C4-2B (cell line): ENCODE results near the gene HMGN1.

ENCODE experiments used
- H3K27ac ChIP-seq: fragments of 450-650 bp; 2 replicates; pipeline ENCODE4 v1.5.1; 2017
- ZFX ChIP-seq: fragments of 450-650 bp; IDR thresholded peaks from 2 replicates; pipeline ENCODE4 v1.6.1; 2017
- TF ChIP-seq, protein P1 (sequence below): fragments of 450-650 bp; conservative IDR thresholded peaks from 2 replicates; pipeline ENCODE4 v1.5.1; 2017; ENCODE audit warnings: mild to moderate bottlenecking

HMGN1 gene

GRCh38 chr21:39312112-39313041 lies 36.5 kb downstream of the HMGN1 start:
- H3K27ac ChIP-seq = peak overlapping the region; percentile 100
- no peak for TF ChIP-seq ZFX
- TF ChIP-seq, protein P1, sequence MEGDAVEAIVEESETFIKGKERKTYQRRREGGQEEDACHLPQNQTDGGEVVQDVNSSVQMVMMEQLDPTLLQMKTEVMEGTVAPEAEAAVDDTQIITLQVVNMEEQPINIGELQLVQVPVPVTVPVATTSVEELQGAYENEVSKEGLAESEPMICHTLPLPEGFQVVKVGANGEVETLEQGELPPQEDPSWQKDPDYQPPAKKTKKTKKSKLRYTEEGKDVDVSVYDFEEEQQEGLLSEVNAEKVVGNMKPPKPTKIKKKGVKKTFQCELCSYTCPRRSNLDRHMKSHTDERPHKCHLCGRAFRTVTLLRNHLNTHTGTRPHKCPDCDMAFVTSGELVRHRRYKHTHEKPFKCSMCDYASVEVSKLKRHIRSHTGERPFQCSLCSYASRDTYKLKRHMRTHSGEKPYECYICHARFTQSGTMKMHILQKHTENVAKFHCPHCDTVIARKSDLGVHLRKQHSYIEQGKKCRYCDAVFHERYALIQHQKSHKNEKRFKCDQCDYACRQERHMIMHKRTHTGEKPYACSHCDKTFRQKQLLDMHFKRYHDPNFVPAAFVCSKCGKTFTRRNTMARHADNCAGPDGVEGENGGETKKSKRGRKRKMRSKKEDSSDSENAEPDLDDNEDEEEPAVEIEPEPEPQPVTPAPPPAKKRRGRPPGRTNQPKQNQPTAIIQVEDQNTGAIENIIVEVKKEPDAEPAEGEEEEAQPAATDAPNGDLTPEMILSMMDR = no peak

DNA sequence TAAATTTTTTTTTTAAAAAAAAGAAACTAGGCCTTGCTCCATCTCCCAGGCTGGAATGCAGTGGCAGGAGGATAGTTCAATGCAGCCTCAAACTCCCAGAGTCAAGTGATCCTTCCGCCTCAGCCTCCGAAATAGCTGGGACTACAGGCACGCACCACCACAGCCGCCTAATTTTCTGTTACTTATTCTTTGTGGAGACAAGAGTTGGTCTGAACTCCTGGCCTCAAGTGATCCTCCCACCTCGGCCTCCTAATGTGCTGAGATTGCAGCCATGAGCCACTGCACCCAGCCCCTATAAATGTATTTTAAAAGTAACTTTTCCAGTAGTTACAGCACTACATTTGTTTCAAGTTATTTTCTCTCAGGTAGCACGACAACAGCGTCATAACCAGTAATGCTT lies 37.7 kb downstream of the HMGN1 start:
- H3K27ac ChIP-seq = no peak overlapping the region
- TF ChIP-seq ZFX = no peak
- TF ChIP-seq, protein P1 = no peak

- no peak overlapping the region for H3K27ac ChIP-seq
- TF ChIP-seq, protein P1 = no peak
- TF ChIP-seq ZFX = no peak
Measured at GRCh38 chr21:39307466-39307865, 41.4 kb downstream of the HMGN1 start.

- no peak overlapping the region for H3K27ac ChIP-seq
- no peak for TF ChIP-seq ZFX
- TF ChIP-seq, protein P1 = no peak
Measured at GRCh38 chr21:39300587-39300986, 48.3 kb downstream of the HMGN1 start.

DNA sequence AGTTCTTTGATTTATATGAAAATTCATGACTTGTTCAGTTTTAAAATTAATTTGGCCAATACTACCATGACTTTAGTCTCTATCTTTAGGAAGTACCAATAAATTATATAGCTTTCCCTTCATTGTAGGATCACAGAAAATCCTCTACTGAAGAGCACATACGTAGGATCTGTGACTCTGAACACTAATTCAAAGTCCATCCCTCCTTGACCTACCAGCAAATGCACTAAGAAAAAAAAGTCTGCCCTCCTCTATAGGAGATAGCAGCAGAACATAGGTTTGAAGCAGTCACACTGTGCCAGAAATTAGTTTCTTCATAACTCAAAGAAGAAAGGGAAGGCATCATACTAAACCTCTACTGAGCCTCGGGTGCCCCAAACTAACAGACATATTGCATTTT lies 52.0 kb downstream of the HMGN1 start:
- TF ChIP-seq, protein P1 = no peak
- TF ChIP-seq ZFX = no peak

More for the DNA sequence above, 52.0 kb downstream of the HMGN1 start:
- H3K27ac ChIP-seq = no peak overlapping the region
